GM12878 (cell line): ENCODE measurements around the gene RPL35A. TPM values are rescaled to one million over a fixed set of nuclear protein-coding genes. Genes with fewer than 3 reads are reported as not detected.

Source experiments
- ATAC-seq: fragments of 200-7000 bp; cut with Tn5 transposase; 3 replicates; pipeline ENCODE4 v1.9.1; 2020; ENCODE audit warnings: mild to moderate bottlenecking, moderate library complexity
- BruUV-seq: library from RNA; stranded (reverse); fragments of 400-500 nt; replicated peaks from 2 replicates; lab custom pipeline; 2021; lab: Mats Ljungman, UMichigan
- CTCF ChIA-PET: fragments of 300-600 bp; sonication (Branson Sonifier 250); formaldehyde crosslinking; extraction: SDS; loops from one replicate; lab custom pipeline; 2021; ENCODE audit warnings: inconsistent platforms; lab: Yijun Ruan, JAX
- POLR2A ChIA-PET: fragments of 350-600 bp; formaldehyde crosslinking; extraction: SDS; loops from one replicate; lab custom pipeline; 2021; ENCODE audit warnings: inconsistent platforms; lab: Charles Lee
- RAD21 ChIA-PET: fragments of 300-600 bp; sonication (Branson Sonifier 250); formaldehyde crosslinking; loops from one replicate; lab custom pipeline; 2023; ENCODE audit warnings: antibody characterized with exemption; ENCODE audit not compliant: unreplicated experiment; lab: Charles Lee
- SMC1A ChIA-PET: fragments of 300-600 bp; sonication (Branson Sonifier 250); formaldehyde crosslinking; loops from one replicate; lab custom pipeline; 2023; ENCODE audit not compliant: unreplicated experiment, uncharacterized antibody; lab: Charles Lee
- DNase-seq: peaks from one replicate; pipeline ENCODE4 v3.0.0-alpha.2; 2011; ENCODE audit warnings: low read depth, low spot score
- FAIRE-seq: peaks from 3 replicates; lab custom pipeline; 2011; peaks lifted over from hg19 to GRCh38; lab: Jason Lieb, UNC
- H2AFZ ChIP-seq: 2 replicates; pipeline ENCODE4 v1.6.0; 2011; ENCODE audit warnings: low read depth, low read length, control low read depth; ENCODE audit not compliant: control insufficient read depth
- H3K27ac ChIP-seq: 2 replicates; pipeline ENCODE4 v1.5.1; 2011; ENCODE audit warnings: control low read depth; ENCODE audit not compliant: control insufficient read depth, insufficient read depth
- H3K27me3 ChIP-seq, 2 experiments: replicated peaks in 1 of 2; 2 replicates each; pipeline versions ENCODE4 v1.6.0 to v1.6.1; 2011; ENCODE audit warnings: low read length in 1 of 2; ENCODE audit not compliant: control insufficient read depth in 2 of 2, insufficient read depth in 2 of 2
- H3K36me3 ChIP-seq, 2 experiments: 2 replicates each; pipeline ENCODE4 v1.5.1; 2011; ENCODE audit warnings: low read length in 1 of 2; ENCODE audit not compliant: control insufficient read depth in 2 of 2, insufficient read depth in 2 of 2
- H3K4me1 ChIP-seq: 2 replicates; pipeline ENCODE4 v1.6.1; 2011; ENCODE audit warnings: mild to moderate bottlenecking, low read length, moderate library complexity, mixed read lengths; ENCODE audit not compliant: control insufficient read depth, insufficient read depth
- H3K4me2 ChIP-seq: 2 replicates; pipeline ENCODE4 v1.6.0; 2011; ENCODE audit warnings: control low read depth; ENCODE audit not compliant: control insufficient read depth, insufficient read depth
- H3K4me3 ChIP-seq: fragments of 200-600 bp; sonication (generic); 2 replicates; pipeline ENCODE4 v1.5.1; 2016
- H3K79me2 ChIP-seq: 2 replicates; pipeline ENCODE4 v1.6.0; 2011; ENCODE audit warnings: low read length; ENCODE audit not compliant: control insufficient read depth, insufficient read depth
- H3K9ac ChIP-seq: 2 replicates; pipeline ENCODE4 v1.8.0; 2011; ENCODE audit warnings: low read length, control low read depth, mixed read lengths; ENCODE audit not compliant: control insufficient read depth, insufficient read depth
- H3K9me3 ChIP-seq: replicated peaks from 3 replicates; pipeline ENCODE4 v1.5.1; 2011; ENCODE audit warnings: mild to moderate bottlenecking, low read length; ENCODE audit not compliant: control insufficient read depth, insufficient read depth
- H4K20me1 ChIP-seq: 2 replicates; pipeline ENCODE4 v1.6.0; 2011; ENCODE audit not compliant: control insufficient read depth, insufficient read depth
- ASH2L ChIP-seq: fragments of 300-600, 200-600 bp; sonication (generic); IDR thresholded peaks from 2 replicates; pipeline ENCODE4 v1.6.1; 2017; ENCODE audit warnings: low read depth, mild to moderate bottlenecking, borderline replicate concordance
- BACH1 ChIP-seq: fragments of 450-650 bp; IDR thresholded peaks from 2 replicates; pipeline ENCODE4 v1.6.1; 2017; ENCODE audit warnings: mild to moderate bottlenecking, borderline replicate concordance
- CBFB ChIP-seq: IDR thresholded peaks from 2 replicates; pipeline ENCODE4 v1.6.1; 2016; ENCODE audit warnings: antibody characterized with exemption, low read depth
- CBX5 ChIP-seq: sonication (generic); IDR thresholded peaks from 2 replicates; pipeline ENCODE4 v1.6.1; 2016; ENCODE audit warnings: low read depth, moderate library complexity, mild to moderate bottlenecking, inconsistent platforms
- CHD2 ChIP-seq: IDR thresholded peaks from 2 replicates; pipeline ENCODE4 v1.6.1; 2011; ENCODE audit warnings: low read depth, low read length, improper control_type of control experiment, borderline replicate concordance
- DPF2 ChIP-seq: fragments of 450-650 bp; IDR thresholded peaks from 2 replicates; pipeline ENCODE4 v1.6.1; 2017; ENCODE audit warnings: mild to moderate bottlenecking
- KLF5 ChIP-seq: fragments of 450-650 bp; IDR thresholded peaks from 2 replicates; pipeline ENCODE4 v1.6.1; 2014; ENCODE audit warnings: mild to moderate bottlenecking; ENCODE audit not compliant: partially characterized antibody
- LARP7 ChIP-seq: fragments of 450-650 bp; IDR thresholded peaks from 2 replicates; pipeline ENCODE4 v1.6.1; 2017; ENCODE audit warnings: mild to moderate bottlenecking
- MEF2A ChIP-seq: IDR thresholded peaks from 2 replicates; pipeline ENCODE4 v1.6.1; 2011; ENCODE audit warnings: low read depth, mild to moderate bottlenecking, low read length, moderate library complexity; ENCODE audit not compliant: insufficient read depth
- POU2F2 ChIP-seq: IDR thresholded peaks from 3 replicates; pipeline ENCODE4 v1.6.1; 2011; ENCODE audit warnings: low read depth, mild to moderate bottlenecking, low read length, borderline replicate concordance
- RFX5 ChIP-seq: IDR thresholded peaks from 2 replicates; pipeline ENCODE4 v1.6.1; 2011; ENCODE audit warnings: low read depth, low read length, improper control_type of control experiment
- SMAD5 ChIP-seq: IDR thresholded peaks from 2 replicates; pipeline ENCODE4 v1.6.1; 2016; ENCODE audit warnings: antibody characterized with exemption, low read depth
- SMARCA5 ChIP-seq: fragments of 450-650 bp; IDR thresholded peaks from 2 replicates; pipeline ENCODE4 v1.6.1; 2017; ENCODE audit warnings: mild to moderate bottlenecking
- SMC3 ChIP-seq: IDR thresholded peaks from 2 replicates; pipeline ENCODE4 v1.6.1; 2011; ENCODE audit warnings: low read length, improper control_type of control experiment, borderline replicate concordance
- SRF ChIP-seq, 2 experiments: IDR thresholded peaks; 2 replicates each; pipeline ENCODE4 v1.6.1; 2011; ENCODE audit warnings: low read depth in 2 of 2, low read length in 2 of 2, mild to moderate bottlenecking in 1 of 2, moderate library complexity in 1 of 2
- SUPT20H ChIP-seq: IDR thresholded peaks from 2 replicates; pipeline ENCODE4 v1.6.1; 2011; ENCODE audit warnings: low read depth, mild to moderate bottlenecking, low read length, moderate library complexity, borderline replicate concordance; ENCODE audit not compliant: control insufficient read depth
- TCF12 ChIP-seq: IDR thresholded peaks from 2 replicates; pipeline ENCODE4 v1.6.1; 2011; ENCODE audit warnings: low read depth, mild to moderate bottlenecking, low read length
- TCF7 ChIP-seq: IDR thresholded peaks from 2 replicates; pipeline ENCODE4 v1.6.1; 2014; ENCODE audit warnings: antibody characterized with exemption, borderline replicate concordance
- WGBS: methylation state at CpG from one replicate; pipeline ENCODE4 v1.1.6; 2016; ENCODE audit warnings: low lambda C conversion rate; ENCODE audit not compliant: insufficient replicate concordance, insufficient coverage; ENCODE audit errors: missing lambda C conversion rate; 5-methylcytosine and 5-hydroxymethylcytosine counted together
- in situ Hi-C: fragments of 300-500 bp; cut with MboI; formaldehyde crosslinking; loops from 9 replicates; pipeline ENCODE4 v1.14.3; 2018; ENCODE audit warnings: mixed read lengths
- intact Hi-C: fragments of 100-400 bp; cut with micrococcal nuclease; formaldehyde crosslinking; loops from one replicate; pipeline ENCODE4 v1.14.2; 2022; ENCODE audit not compliant: unreplicated experiment
- polyA plus RNA-seq, 11 experiments: library from polyadenylated mRNA; depleted of rRNA in 4 of 11; unstranded in 6 of 11; stranded (reverse) in 5 of 11; fragments of >200 nt; fragmentation: Nextera tagmentation in 4 of 11; fragmentation: Illumina TruSeq in 1 of 11; extraction: Ambion mirVana in 4 of 11; extraction: Trizol in 1 of 11; gene quantifications; 1 replicate in 1 of 11; 2 replicates in 10 of 11; pipeline versions ENCODE4 v1.2.1 to v1.2.3, GENCODE V29; 2011 to 2016; ENCODE audit warnings: inconsistent platforms in 2 of 11, missing spikeins in 2 of 11, low read depth in 1 of 11
- total RNA-seq, 4 experiments: library from RNA; depleted of rRNA in 3 of 4; stranded (reverse); fragments of >200 nt in 3 of 4; fragmentation: Illumina TruSeq in 1 of 4; extraction: Trizol in 1 of 4; gene quantifications; 2 replicates each; pipeline versions ENCODE4 v1.2.1 to v1.2.3, GENCODE V29; 2013 to 2021

The RPL35A gene
- total and polyA plus RNA-seq, 10 of the 15 experiments (the other 5 are each of a cell fraction or from before 2014, with no cell fraction given), result 774 to 3,144 (median 1,843) TPM

DNA sequence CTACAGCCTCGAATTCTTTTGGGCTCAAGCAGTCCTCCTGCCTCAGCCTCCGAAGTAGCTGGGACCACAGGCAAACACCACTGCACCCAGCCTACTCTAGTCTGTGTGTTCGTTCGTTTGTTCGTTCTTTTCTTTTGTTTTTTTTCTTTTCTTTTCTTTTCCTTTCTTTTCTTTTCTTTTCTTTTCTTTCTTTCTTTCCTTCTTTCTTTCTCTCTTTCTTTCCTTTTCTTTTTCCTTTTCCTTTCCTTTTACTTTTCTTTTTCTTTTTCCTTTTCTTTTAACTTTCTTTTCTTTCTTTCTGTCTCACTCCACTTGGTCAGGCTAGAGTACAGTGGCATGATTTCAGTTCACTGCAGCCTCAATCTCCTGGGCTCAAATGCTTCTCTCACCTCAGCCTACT lies 46.9 kb downstream of the RPL35A start:
- Histone ChIP-seq H3K27me3 (no peaks in the 10 kb centered on the region), H3K27ac (no peak overlapping the region), H3K9me3 (no peaks in the 10 kb centered on the region), H3K4me3 (no peak overlapping the region), H3K4me2 (no peak overlapping the region), H3K36me3 (no peaks in the 10 kb centered on the region), H3K4me1 (no peaks in the 10 kb centered on the region), H4K20me1 (no peaks in the 10 kb centered on the region), H2AFZ (no peak overlapping the region), H3K9ac (no peak overlapping the region), H3K79me2 (no peaks in the 10 kb centered on the region)
- in situ Hi-C loops, result no loop called here
- CTCF ChIA-PET, result no interaction called here
- ATAC-seq (no peak), FAIRE-seq (no peak), DNase-seq (no peak)
- RAD21 ChIA-PET, result no interaction called here
- TF ChIP-seq MEF2A, result no peak
- no peak for TF ChIP-seq TCF12
- no peak for TF ChIP-seq DPF2
- no peak for TF ChIP-seq POU2F2
- TF ChIP-seq SUPT20H, result no peak
- TF ChIP-seq CBFB, result no peak
- TF ChIP-seq TCF7, result no peak
- no peak for TF ChIP-seq SMAD5
- no peak for TF ChIP-seq CBX5
- no peak for TF ChIP-seq CHD2
- no peak for TF ChIP-seq ASH2L
- TF ChIP-seq SRF (IDR thresholded peaks at IDR 0.05; ENCODE audit: low read depth in 2 of 2, low read length in 2 of 2), result no peak
- TF ChIP-seq RFX5, result no peak
- no peak for TF ChIP-seq KLF5
- TF ChIP-seq SMARCA5, result no peak
- no peak for TF ChIP-seq LARP7
- no peak for TF ChIP-seq SMC3
- no peak for TF ChIP-seq BACH1
- no TSS peak for BruUV-seq
- SMC1A ChIA-PET, result no interaction called here
- POLR2A ChIA-PET, result no interaction called here
- WGBS, result 29% methylated on average over 5 of the region's 5 CpGs
- intact Hi-C loops, result no loop called here
